PFSK-1 (cell line): Measurements from ENCODE around the gene HMHB1.

Experiments used
- FOXP2 ChIP-seq: optimal IDR thresholded peaks from 2 replicates; pipeline ENCODE3; 2011; ENCODE audit warnings: borderline replicate concordance, control low read depth, inconsistent platforms; ENCODE audit not compliant: insufficient read depth; ENCODE audit errors: extremely low read length, extremely low read depth
- POLR2AphosphoS5 ChIP-seq: IDR thresholded peaks from 2 replicates; pipeline ENCODE4 v1.6.1; 2012; ENCODE audit warnings: low read depth, mild to moderate bottlenecking, control low read depth, low read length, moderate library complexity
- SIN3A ChIP-seq: IDR thresholded peaks from 2 replicates; pipeline ENCODE4 v1.6.1; 2012; ENCODE audit warnings: mild to moderate bottlenecking, low read length, moderate library complexity, borderline replicate concordance; ENCODE audit not compliant: insufficient read depth
- TAF1 ChIP-seq: IDR thresholded peaks from 2 replicates; pipeline ENCODE4 v1.6.1; 2012; ENCODE audit warnings: low read length, control low read depth, borderline replicate concordance; ENCODE audit not compliant: insufficient read depth
- TF ChIP-seq, protein P1 (sequence below), 2 experiments: IDR thresholded peaks; 2 replicates each; pipeline versions ENCODE4 v1.6.1 to v1.8.0; 2011 to 2012; ENCODE audit warnings: low read depth in 2 of 2, low read length in 2 of 2, control low read depth in 1 of 2, inconsistent platforms in 1 of 2, mild to moderate bottlenecking in 1 of 2, moderate library complexity in 1 of 2; ENCODE audit not compliant: insufficient read depth in 1 of 2

HMHB1 gene

DNA sequence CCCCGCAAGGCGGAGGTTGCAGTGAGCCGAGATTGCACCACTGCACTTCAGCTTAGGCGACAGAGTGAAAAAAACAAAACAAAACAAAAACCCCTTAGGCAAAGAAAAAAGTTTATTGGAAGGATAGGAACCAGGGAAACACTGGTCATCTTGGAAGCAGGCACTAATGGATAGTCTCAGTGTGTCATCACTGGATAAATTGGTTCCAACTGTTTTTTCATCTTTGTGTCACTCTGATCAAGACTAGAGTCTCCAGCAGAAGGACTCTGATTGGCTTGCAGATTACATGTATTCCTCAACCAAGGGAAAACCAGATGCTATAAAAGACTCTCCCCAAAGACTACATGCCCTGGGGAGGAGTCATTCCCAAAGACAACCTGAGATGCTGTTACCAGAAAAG, 35.0 kb upstream of the HMHB1 start:
- TF ChIP-seq SIN3A (no peak), POLR2AphosphoS5 (no peak), FOXP2 (no peak), TAF1 (no peak)
- TF ChIP-seq, protein P1, sequence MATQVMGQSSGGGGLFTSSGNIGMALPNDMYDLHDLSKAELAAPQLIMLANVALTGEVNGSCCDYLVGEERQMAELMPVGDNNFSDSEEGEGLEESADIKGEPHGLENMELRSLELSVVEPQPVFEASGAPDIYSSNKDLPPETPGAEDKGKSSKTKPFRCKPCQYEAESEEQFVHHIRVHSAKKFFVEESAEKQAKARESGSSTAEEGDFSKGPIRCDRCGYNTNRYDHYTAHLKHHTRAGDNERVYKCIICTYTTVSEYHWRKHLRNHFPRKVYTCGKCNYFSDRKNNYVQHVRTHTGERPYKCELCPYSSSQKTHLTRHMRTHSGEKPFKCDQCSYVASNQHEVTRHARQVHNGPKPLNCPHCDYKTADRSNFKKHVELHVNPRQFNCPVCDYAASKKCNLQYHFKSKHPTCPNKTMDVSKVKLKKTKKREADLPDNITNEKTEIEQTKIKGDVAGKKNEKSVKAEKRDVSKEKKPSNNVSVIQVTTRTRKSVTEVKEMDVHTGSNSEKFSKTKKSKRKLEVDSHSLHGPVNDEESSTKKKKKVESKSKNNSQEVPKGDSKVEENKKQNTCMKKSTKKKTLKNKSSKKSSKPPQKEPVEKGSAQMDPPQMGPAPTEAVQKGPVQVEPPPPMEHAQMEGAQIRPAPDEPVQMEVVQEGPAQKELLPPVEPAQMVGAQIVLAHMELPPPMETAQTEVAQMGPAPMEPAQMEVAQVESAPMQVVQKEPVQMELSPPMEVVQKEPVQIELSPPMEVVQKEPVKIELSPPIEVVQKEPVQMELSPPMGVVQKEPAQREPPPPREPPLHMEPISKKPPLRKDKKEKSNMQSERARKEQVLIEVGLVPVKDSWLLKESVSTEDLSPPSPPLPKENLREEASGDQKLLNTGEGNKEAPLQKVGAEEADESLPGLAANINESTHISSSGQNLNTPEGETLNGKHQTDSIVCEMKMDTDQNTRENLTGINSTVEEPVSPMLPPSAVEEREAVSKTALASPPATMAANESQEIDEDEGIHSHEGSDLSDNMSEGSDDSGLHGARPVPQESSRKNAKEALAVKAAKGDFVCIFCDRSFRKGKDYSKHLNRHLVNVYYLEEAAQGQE (IDR thresholded peaks at IDR 0.05; ENCODE audit: insufficient read depth in 1 of 2, low read depth in 2 of 2, low read length in 2 of 2), result no peak

DNA sequence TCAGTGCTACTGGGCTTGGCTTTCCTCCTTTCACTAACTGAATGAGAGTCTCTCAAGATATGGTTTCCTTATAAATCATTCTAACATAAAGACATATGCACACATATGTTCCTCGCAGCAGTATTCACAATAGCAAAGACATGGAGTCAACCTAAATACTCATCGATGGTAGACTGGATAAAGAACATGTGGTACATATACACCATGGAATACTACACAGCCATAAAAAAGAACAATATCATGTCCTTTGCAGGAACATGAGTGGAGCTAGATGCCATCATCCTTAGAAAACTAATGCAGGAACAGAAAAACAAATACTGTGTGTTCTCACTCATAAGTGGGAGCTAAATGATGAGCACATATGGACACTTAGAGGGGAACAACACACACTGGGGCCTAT, 32.5 kb upstream of the HMHB1 start:
- TF ChIP-seq SIN3A, result no peak
- TF ChIP-seq POLR2AphosphoS5, result no peak
- TF ChIP-seq, protein P1 (IDR thresholded peaks at IDR 0.05; ENCODE audit: insufficient read depth in 1 of 2, low read depth in 2 of 2, low read length in 2 of 2), result no peak
- TF ChIP-seq TAF1, result no peak
- no peak for TF ChIP-seq FOXP2

DNA sequence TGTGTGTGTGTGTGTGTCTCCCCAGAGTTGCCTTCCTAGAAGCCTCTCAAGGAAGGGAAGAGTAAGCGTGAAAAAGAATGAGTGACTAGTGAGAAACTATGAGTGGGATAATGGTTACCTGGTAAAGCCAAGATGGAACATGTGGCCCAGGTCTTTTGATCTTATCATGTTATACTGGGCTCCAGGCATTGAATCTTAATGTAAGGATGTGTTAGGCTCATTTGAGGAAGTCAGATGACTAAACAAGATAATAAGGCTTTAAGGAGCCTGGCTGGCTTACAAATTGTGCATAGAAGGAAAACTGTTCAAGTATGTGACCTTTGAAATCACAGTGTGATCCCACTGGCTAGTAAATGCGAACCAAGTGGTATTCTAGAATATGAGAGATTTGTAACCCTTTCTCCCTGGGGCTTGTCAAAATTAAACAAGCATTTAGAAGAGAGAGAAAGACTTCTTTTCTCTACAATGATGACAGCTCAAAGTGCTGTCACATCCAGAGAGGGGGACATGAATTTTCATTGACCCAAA, 29.9 kb upstream of the HMHB1 start:
- TF ChIP-seq SIN3A (no peak), TAF1 (no peak), POLR2AphosphoS5 (no peak)
- TF ChIP-seq, protein P1 (IDR thresholded peaks at IDR 0.05; ENCODE audit: insufficient read depth in 1 of 2, low read depth in 2 of 2, low read length in 2 of 2), result no peak

DNA sequence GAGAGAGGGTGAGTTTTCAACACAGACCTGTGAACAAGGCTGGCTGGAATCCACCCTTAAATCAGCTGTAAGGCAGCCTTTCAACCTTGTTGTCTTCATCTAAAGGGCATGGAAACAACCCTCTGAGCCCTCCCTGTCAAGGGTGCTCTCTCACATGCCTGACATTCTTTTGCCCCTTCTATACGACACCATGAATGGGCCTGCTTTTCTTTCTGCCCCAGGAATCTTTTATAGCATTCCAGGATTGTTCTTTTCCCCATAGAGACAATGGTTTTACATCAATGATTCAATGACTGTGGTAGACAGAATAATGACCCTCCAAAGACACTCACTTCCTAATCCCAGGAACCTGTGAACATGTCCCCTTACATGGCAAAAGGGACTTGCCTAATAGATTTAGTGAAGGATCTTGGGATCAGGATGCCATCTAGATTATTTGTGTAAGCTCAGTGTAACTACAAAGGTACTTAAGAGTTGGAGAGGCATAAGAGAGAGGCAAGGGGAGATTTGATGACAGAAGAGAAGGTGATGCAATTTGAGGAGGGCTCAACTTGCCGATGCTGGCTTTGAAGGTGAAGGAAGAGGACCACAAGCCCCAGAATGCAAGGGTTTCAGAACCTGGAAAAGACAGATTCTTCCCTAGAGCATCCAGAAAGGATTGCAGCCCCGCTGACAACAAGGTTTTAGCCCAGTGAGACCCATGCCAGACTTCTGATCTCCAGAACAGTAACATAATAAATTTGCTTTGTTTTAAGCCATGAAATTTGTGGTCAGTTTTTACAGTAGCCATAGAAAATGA, 29.2 kb upstream of the HMHB1 start:
- no peak for TF ChIP-seq FOXP2
- no peak for TF ChIP-seq SIN3A
- no peak for TF ChIP-seq TAF1
- TF ChIP-seq, protein P1 (IDR thresholded peaks at IDR 0.05; ENCODE audit: insufficient read depth in 1 of 2, low read depth in 2 of 2, low read length in 2 of 2), result no peak
- TF ChIP-seq POLR2AphosphoS5, result no peak
